GM12878 (cell line): ENCODE results near the gene ZFC3H1. TPM values are rescaled to one million over a fixed set of nuclear protein-coding genes. Genes with fewer than 3 reads are reported as not detected.

ENCODE experiments used
- ATAC-seq: fragments of 200-7000 bp; cut with Tn5 transposase; 3 replicates; pipeline ENCODE4 v1.9.1; 2020; ENCODE audit warnings: mild to moderate bottlenecking, moderate library complexity
- BruUV-seq: library from RNA; stranded (reverse); fragments of 400-500 nt; replicated peaks from 2 replicates; lab custom pipeline; 2021; lab: Mats Ljungman, UMichigan
- CTCF ChIA-PET: fragments of 300-600 bp; sonication (Branson Sonifier 250); formaldehyde crosslinking; extraction: SDS; loops from one replicate; lab custom pipeline; 2021; ENCODE audit warnings: inconsistent platforms; lab: Yijun Ruan, JAX
- POLR2A ChIA-PET: fragments of 350-600 bp; formaldehyde crosslinking; extraction: SDS; loops from one replicate; lab custom pipeline; 2021; ENCODE audit warnings: inconsistent platforms; lab: Charles Lee
- RAD21 ChIA-PET: fragments of 300-600 bp; sonication (Branson Sonifier 250); formaldehyde crosslinking; loops from one replicate; lab custom pipeline; 2023; ENCODE audit warnings: antibody characterized with exemption; ENCODE audit not compliant: unreplicated experiment; lab: Charles Lee
- SMC1A ChIA-PET: fragments of 300-600 bp; sonication (Branson Sonifier 250); formaldehyde crosslinking; loops from one replicate; lab custom pipeline; 2023; ENCODE audit not compliant: unreplicated experiment, uncharacterized antibody; lab: Charles Lee
- DNase-seq: peaks from one replicate; pipeline ENCODE4 v3.0.0-alpha.2; 2011; ENCODE audit warnings: low read depth, low spot score
- FAIRE-seq: peaks from 3 replicates; lab custom pipeline; 2011; peaks lifted over from hg19 to GRCh38; lab: Jason Lieb, UNC
- H2AFZ ChIP-seq: 2 replicates; pipeline ENCODE4 v1.6.0; 2011; ENCODE audit warnings: low read depth, low read length, control low read depth; ENCODE audit not compliant: control insufficient read depth
- H3K27ac ChIP-seq: 2 replicates; pipeline ENCODE4 v1.5.1; 2011; ENCODE audit warnings: control low read depth; ENCODE audit not compliant: control insufficient read depth, insufficient read depth
- H3K27me3 ChIP-seq, 2 experiments: replicated peaks in 1 of 2; 2 replicates each; pipeline versions ENCODE4 v1.6.0 to v1.6.1; 2011; ENCODE audit warnings: low read length in 1 of 2; ENCODE audit not compliant: control insufficient read depth in 2 of 2, insufficient read depth in 2 of 2
- H3K36me3 ChIP-seq, 2 experiments: 2 replicates each; pipeline ENCODE4 v1.5.1; 2011; ENCODE audit warnings: low read length in 1 of 2; ENCODE audit not compliant: control insufficient read depth in 2 of 2, insufficient read depth in 2 of 2
- H3K4me1 ChIP-seq: 2 replicates; pipeline ENCODE4 v1.6.1; 2011; ENCODE audit warnings: mild to moderate bottlenecking, low read length, moderate library complexity, mixed read lengths; ENCODE audit not compliant: control insufficient read depth, insufficient read depth
- H3K4me2 ChIP-seq: 2 replicates; pipeline ENCODE4 v1.6.0; 2011; ENCODE audit warnings: control low read depth; ENCODE audit not compliant: control insufficient read depth, insufficient read depth
- H3K4me3 ChIP-seq: fragments of 200-600 bp; sonication (generic); 2 replicates; pipeline ENCODE4 v1.5.1; 2016
- H3K79me2 ChIP-seq: 2 replicates; pipeline ENCODE4 v1.6.0; 2011; ENCODE audit warnings: low read length; ENCODE audit not compliant: control insufficient read depth, insufficient read depth
- H3K9ac ChIP-seq: 2 replicates; pipeline ENCODE4 v1.8.0; 2011; ENCODE audit warnings: low read length, control low read depth, mixed read lengths; ENCODE audit not compliant: control insufficient read depth, insufficient read depth
- H3K9me3 ChIP-seq: replicated peaks from 3 replicates; pipeline ENCODE4 v1.5.1; 2011; ENCODE audit warnings: mild to moderate bottlenecking, low read length; ENCODE audit not compliant: control insufficient read depth, insufficient read depth
- H4K20me1 ChIP-seq: 2 replicates; pipeline ENCODE4 v1.6.0; 2011; ENCODE audit not compliant: control insufficient read depth, insufficient read depth
- HDGF ChIP-seq: fragments of 450-650 bp; IDR thresholded peaks from 2 replicates; pipeline ENCODE4 v1.6.1; 2016; ENCODE audit warnings: antibody characterized with exemption
- IRF4 ChIP-seq: IDR thresholded peaks from 2 replicates; pipeline ENCODE4 v1.6.1; 2011; ENCODE audit warnings: low read depth, low read length
- KAT2A ChIP-seq: conservative IDR thresholded peaks from 2 replicates; pipeline ENCODE4 v1.6.1; 2011; ENCODE audit warnings: low read depth, low read length; ENCODE audit not compliant: control insufficient read depth
- LARP7 ChIP-seq: fragments of 450-650 bp; IDR thresholded peaks from 2 replicates; pipeline ENCODE4 v1.6.1; 2017; ENCODE audit warnings: mild to moderate bottlenecking
- MTA2 ChIP-seq: fragments of 450-650 bp; IDR thresholded peaks from 2 replicates; pipeline ENCODE4 v1.6.1; 2016; ENCODE audit warnings: low read depth, mild to moderate bottlenecking, moderate library complexity
- NFXL1 ChIP-seq: fragments of 450-650 bp; IDR thresholded peaks from 2 replicates; pipeline ENCODE4 v1.6.1; 2017; ENCODE audit warnings: antibody characterized with exemption, mild to moderate bottlenecking, borderline replicate concordance
- NR2C1 ChIP-seq: fragments of 450-650 bp; IDR thresholded peaks from 2 replicates; pipeline ENCODE4 v1.6.1; 2017; ENCODE audit warnings: antibody characterized with exemption, mild to moderate bottlenecking, moderate library complexity
- SMAD1 ChIP-seq: fragments of 450-650 bp; IDR thresholded peaks from 2 replicates; pipeline ENCODE4 v1.6.1; 2018; ENCODE audit warnings: mild to moderate bottlenecking, low read depth; ENCODE audit not compliant: partially characterized antibody
- STAT1 ChIP-seq: fragments of 450-650 bp; conservative IDR thresholded peaks from 2 replicates; pipeline ENCODE4 v1.6.1; 2014; ENCODE audit warnings: antibody characterized with exemption, mild to moderate bottlenecking
- SUPT20H ChIP-seq: IDR thresholded peaks from 2 replicates; pipeline ENCODE4 v1.6.1; 2011; ENCODE audit warnings: low read depth, mild to moderate bottlenecking, low read length, moderate library complexity, borderline replicate concordance; ENCODE audit not compliant: control insufficient read depth
- TARDBP ChIP-seq: IDR thresholded peaks from 2 replicates; pipeline ENCODE4 v1.6.1; 2016; ENCODE audit warnings: borderline replicate concordance
- TCF7 ChIP-seq: IDR thresholded peaks from 2 replicates; pipeline ENCODE4 v1.6.1; 2014; ENCODE audit warnings: antibody characterized with exemption, borderline replicate concordance
- ZNF622 ChIP-seq: fragments of 450-650 bp; IDR thresholded peaks from 2 replicates; pipeline ENCODE4 v1.6.1; 2017; ENCODE audit warnings: mild to moderate bottlenecking, inconsistent platforms
- ZZZ3 ChIP-seq: IDR thresholded peaks from 2 replicates; pipeline ENCODE4 v1.6.1; 2011; ENCODE audit warnings: low read depth; ENCODE audit not compliant: control insufficient read depth, insufficient read length
- WGBS: methylation state at CpG from one replicate; pipeline ENCODE4 v1.1.6; 2016; ENCODE audit warnings: low lambda C conversion rate; ENCODE audit not compliant: insufficient replicate concordance, insufficient coverage; ENCODE audit errors: missing lambda C conversion rate; 5-methylcytosine and 5-hydroxymethylcytosine counted together
- in situ Hi-C: fragments of 300-500 bp; cut with MboI; formaldehyde crosslinking; loops from 9 replicates; pipeline ENCODE4 v1.14.3; 2018; ENCODE audit warnings: mixed read lengths
- intact Hi-C: fragments of 100-400 bp; cut with micrococcal nuclease; formaldehyde crosslinking; loops from one replicate; pipeline ENCODE4 v1.14.2; 2022; ENCODE audit not compliant: unreplicated experiment
- polyA plus RNA-seq, 11 experiments: library from polyadenylated mRNA; depleted of rRNA in 4 of 11; unstranded in 6 of 11; stranded (reverse) in 5 of 11; fragments of >200 nt; fragmentation: Nextera tagmentation in 4 of 11; fragmentation: Illumina TruSeq in 1 of 11; extraction: Ambion mirVana in 4 of 11; extraction: Trizol in 1 of 11; gene quantifications; 1 replicate in 1 of 11; 2 replicates in 10 of 11; pipeline versions ENCODE4 v1.2.1 to v1.2.3, GENCODE V29; 2011 to 2016; ENCODE audit warnings: inconsistent platforms in 2 of 11, missing spikeins in 2 of 11, low read depth in 1 of 11
- total RNA-seq, 4 experiments: library from RNA; depleted of rRNA in 3 of 4; stranded (reverse); fragments of >200 nt in 3 of 4; fragmentation: Illumina TruSeq in 1 of 4; extraction: Trizol in 1 of 4; gene quantifications; 2 replicates each; pipeline versions ENCODE4 v1.2.1 to v1.2.3, GENCODE V29; 2013 to 2021
- TF ChIP-seq, protein P1 (sequence below): IDR thresholded peaks from 2 replicates; pipeline ENCODE4 v1.6.1; 2011; ENCODE audit warnings: mild to moderate bottlenecking, low read depth, low read length, moderate library complexity; ENCODE audit not compliant: insufficient replicate concordance
- TF ChIP-seq, protein P2 (sequence below): IDR thresholded peaks from 2 replicates; pipeline ENCODE4 v1.6.1; 2011; ENCODE audit warnings: low read depth, mild to moderate bottlenecking, low read length, moderate library complexity, borderline replicate concordance; ENCODE audit errors: extremely low read depth
- TF ChIP-seq, protein P3 (sequence below): fragments of 450-650 bp; IDR thresholded peaks from 2 replicates; pipeline ENCODE4 v1.6.1; 2014; ENCODE audit warnings: mild to moderate bottlenecking

Gene ZFC3H1
- total and polyA plus RNA-seq, 10 of the 15 experiments (the other 5 are each of a cell fraction or from before 2014, with no cell fraction given), result 11.2 to 88.7 (median 25.9) TPM

DNA sequence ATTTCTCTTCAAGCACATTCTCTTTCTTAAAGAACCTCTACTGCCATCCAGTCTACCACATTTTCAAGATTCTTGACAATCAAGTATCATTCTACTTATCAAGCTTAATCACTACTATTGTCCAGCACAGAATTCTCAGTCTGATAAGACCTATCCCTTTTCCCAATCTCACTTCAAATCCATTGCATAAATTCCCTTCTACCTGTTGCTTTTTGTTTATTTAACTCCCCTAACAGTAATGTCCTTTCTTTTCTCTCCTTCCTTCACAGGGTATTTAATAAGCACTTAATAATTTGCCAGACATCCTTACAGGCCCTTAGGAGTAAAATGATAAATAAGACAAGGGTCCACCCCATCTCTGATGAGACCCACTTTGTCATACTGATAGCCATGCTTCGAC is 41.7 kb downstream of the ZFC3H1 start:
- Histone ChIP-seq H3K4me2 (no peak overlapping the region), H3K4me1 (no peaks in the 10 kb centered on the region), H3K4me3 (no peak overlapping the region), H4K20me1 (no peaks in the 10 kb centered on the region), H2AFZ (no peak overlapping the region), H3K79me2 (no peaks in the 10 kb centered on the region), H3K9me3 (no peaks in the 10 kb centered on the region), H3K27ac (no peak overlapping the region), H3K36me3 (peaks cover 5 to 45% of the 10 kb centered on the region in 2 experiments), H3K9ac (no peak overlapping the region), H3K27me3 (no peaks in the 10 kb centered on the region)
- SMC1A ChIA-PET, result interaction anchor here (0.6 to 1.0 kb wide), 2 partner anchors 41 to 153 kb away, joined by 3 to 4 read pairs; partner anchors contain the start of gene ZFC3H1
- RAD21 ChIA-PET, result interaction anchor here (0.9 kb wide), 1 partner anchor 125 kb away, joined by 4 read pairs; no protein-coding TSS in a partner anchor
- intact Hi-C loops (no loop called here), in situ Hi-C loops (no loop called here)
- POLR2A ChIA-PET, result no interaction called here
- no peak for DNase-seq
- BruUV-seq, result TSS peak; percentile 5
- ATAC-seq, result no peak
- 100% methylated on average over 1 of the region's 1 CpG for WGBS
- CTCF ChIA-PET, result interaction anchor here (0.8 to 2.5 kb wide), 4 partner anchors 10 to 24 kb away, joined by 4 to 13 read pairs (median 4); no protein-coding TSS in a partner anchor
- no peak for TF ChIP-seq ZZZ3
- TF ChIP-seq, protein P1, sequence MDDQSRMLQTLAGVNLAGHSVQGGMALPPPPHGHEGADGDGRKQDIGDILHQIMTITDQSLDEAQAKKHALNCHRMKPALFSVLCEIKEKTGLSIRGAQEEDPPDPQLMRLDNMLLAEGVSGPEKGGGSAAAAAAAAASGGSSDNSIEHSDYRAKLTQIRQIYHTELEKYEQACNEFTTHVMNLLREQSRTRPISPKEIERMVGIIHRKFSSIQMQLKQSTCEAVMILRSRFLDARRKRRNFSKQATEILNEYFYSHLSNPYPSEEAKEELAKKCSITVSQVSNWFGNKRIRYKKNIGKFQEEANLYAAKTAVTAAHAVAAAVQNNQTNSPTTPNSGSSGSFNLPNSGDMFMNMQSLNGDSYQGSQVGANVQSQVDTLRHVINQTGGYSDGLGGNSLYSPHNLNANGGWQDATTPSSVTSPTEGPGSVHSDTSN, result no peak
- no peak for TF ChIP-seq STAT1
- no peak for TF ChIP-seq KAT2A
- TF ChIP-seq TARDBP, result no peak
- no peak for TF ChIP-seq TCF7
- TF ChIP-seq NFXL1, result no peak
- TF ChIP-seq NR2C1, result no peak
- TF ChIP-seq HDGF, result no peak
- no peak for TF ChIP-seq ZNF622
- TF ChIP-seq, protein P2, sequence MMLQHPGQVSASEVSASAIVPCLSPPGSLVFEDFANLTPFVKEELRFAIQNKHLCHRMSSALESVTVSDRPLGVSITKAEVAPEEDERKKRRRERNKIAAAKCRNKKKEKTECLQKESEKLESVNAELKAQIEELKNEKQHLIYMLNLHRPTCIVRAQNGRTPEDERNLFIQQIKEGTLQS, result no peak
- TF ChIP-seq, protein P3, sequence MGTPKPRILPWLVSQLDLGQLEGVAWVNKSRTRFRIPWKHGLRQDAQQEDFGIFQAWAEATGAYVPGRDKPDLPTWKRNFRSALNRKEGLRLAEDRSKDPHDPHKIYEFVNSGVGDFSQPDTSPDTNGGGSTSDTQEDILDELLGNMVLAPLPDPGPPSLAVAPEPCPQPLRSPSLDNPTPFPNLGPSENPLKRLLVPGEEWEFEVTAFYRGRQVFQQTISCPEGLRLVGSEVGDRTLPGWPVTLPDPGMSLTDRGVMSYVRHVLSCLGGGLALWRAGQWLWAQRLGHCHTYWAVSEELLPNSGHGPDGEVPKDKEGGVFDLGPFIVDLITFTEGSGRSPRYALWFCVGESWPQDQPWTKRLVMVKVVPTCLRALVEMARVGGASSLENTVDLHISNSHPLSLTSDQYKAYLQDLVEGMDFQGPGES, result no peak
- TF ChIP-seq SUPT20H, result no peak
- TF ChIP-seq IRF4, result no peak
- no peak for TF ChIP-seq LARP7
- TF ChIP-seq SMAD1, result no peak
- no peak for TF ChIP-seq MTA2
- no peak for FAIRE-seq
